ENCODE data around the gene GORASP2.

Gene GORASP2

DNA sequence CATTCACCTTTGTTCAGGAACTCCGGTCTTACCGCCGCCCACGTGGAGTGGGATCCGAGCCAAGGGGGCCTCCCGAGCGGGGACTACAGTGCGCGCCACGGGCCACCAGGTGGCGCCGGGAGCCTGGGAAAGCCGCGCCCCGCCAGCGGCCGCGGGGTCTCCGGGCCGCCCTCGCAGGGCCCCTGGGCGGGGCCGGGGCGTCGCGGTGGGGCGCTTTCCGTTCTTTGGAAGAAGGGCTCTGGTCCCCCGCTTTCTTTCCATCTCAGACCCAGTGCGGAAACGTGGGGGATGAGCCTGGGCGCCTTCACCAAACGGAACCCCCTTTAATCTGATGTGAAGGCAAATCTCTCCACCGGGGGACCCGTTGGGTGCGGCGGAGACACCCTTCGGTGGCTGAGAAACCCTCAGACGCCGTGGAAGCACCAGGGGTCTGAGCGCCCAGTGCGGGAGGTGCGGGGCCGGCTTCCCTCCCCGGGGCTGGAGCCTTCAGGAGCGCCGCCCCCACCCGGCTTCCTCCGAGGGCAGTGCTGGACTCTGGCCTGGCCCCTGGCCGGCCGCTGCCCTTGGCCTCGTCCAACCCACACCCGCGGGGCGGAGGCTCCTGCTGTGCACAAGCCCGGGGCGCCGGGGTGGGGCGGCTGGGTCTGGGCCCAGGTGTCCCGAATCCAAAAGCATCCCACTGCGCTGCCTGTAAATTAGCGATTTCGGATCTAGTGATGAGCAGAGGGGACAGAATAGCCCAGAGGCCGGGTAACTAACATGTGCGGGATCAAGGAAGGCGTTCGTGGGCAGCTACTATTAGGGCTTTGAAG, 44.6 kb downstream of the GORASP2 start:
- Histone ChIP-seq H3K27ac (ENCODE audit: low read depth, low read length) (no peak overlapping the region), H3K36me3 (ENCODE audit: control insufficient read depth, low read length) (peaks cover 4% of the 10 kb centered on the region; the same call in 1 of the 2 replicates), H3K4me1 (ENCODE audit: control insufficient read depth, low read length) (peaks cover 15% of the 10 kb centered on the region), H3K4me3 (ENCODE audit: low read length) (peak overlapping the region; percentile 79), H4K20me1 (ENCODE audit: control insufficient read depth, insufficient read depth, low read depth, low read length) (no peaks in the 10 kb centered on the region), H3F3A (ENCODE audit: control insufficient read depth, insufficient read depth) (peaks cover 7% of the 10 kb centered on the region), H3K9me2 (replicated peaks; ENCODE audit: control insufficient read depth, low read length) (no peaks in the 10 kb centered on the region), H3K9me3 (ENCODE audit: control insufficient read depth, insufficient read depth, low read length) (no peaks in the 10 kb centered on the region), H3K79me2 (ENCODE audit: control insufficient read depth, low read length) (no peaks in the 10 kb centered on the region), H3K27me3 (ENCODE audit: control insufficient read depth, low read length) (peaks cover 14% of the 10 kb centered on the region), H3K4me2 (ENCODE audit: low read length) (peak overlapping the region; percentile 90)
- TF ChIP-seq EZH2phosphoT487 (IDR thresholded peaks at IDR 0.05; ENCODE audit: borderline replicate concordance, low read length) (no peak), CTCF (IDR thresholded peaks at IDR 0.05; ENCODE audit: low read depth, low read length, poor library complexity, severe bottlenecking) (peak; percentile 95)

GRCh38 chr2:170974304-170974993, 45.4 kb downstream of the GORASP2 start:
- peaks cover 15% of the 10 kb centered on the region for H3K4me1 ChIP-seq (ENCODE audit: control insufficient read depth, low read length)

DNA sequence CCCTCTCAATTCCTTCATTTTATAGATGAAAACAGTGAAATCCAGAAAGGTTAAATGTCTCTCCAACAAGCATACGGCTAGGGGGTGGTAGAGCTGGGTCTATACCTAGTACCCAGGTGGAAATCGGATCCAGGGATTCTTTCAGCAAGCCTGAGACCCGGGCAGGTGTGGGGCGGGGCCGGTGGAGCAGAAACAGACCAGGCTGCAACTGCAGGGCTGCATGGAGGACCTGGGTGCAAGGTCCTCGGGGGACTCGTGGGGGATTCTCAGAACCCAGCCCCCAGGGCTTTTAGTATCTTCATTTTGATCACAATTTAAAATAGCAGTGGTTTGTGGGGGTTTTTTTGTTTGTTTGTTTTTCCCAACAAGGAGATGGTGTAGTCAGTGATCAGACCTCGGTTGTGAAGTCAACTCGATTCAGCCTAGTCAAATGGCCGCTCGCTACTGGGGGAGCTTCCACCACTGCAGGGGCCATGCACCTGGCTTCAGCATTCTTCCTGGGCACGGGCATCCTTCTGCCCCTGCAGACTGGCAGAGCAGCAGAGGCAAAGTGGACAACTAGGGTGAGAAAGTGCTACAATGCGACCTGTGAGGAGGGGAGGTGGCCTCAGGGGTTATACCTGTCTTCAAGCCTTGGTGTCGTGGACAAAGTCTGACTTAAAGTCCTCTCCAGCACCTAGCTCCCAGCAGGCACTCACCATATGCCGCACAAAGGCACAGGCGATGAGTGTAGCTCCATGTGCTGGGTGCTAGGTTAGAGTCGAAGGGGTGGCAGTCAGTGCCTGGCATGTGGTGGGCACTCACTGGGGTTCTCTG, 46.3 kb downstream of the GORASP2 start:
- no peak overlapping the region for H3K4me3 ChIP-seq (ENCODE audit: low read length)
- TF ChIP-seq EZH2phosphoT487 (IDR thresholded peaks at IDR 0.05; ENCODE audit: borderline replicate concordance, low read length): no peak
- TF ChIP-seq CTCF (IDR thresholded peaks at IDR 0.05; ENCODE audit: low read depth, low read length, poor library complexity, severe bottlenecking): no peak
- peaks cover 15% of the 10 kb centered on the region for H3K4me1 ChIP-seq (ENCODE audit: control insufficient read depth, low read length)
- H3K36me3 ChIP-seq (ENCODE audit: control insufficient read depth, low read length): no peaks in the 10 kb centered on the region
- H3K27me3 ChIP-seq (ENCODE audit: control insufficient read depth, low read length): peaks cover 14% of the 10 kb centered on the region
- H3K4me2 ChIP-seq (ENCODE audit: low read length): no peak overlapping the region
- H3F3A ChIP-seq (ENCODE audit: control insufficient read depth, insufficient read depth): peaks cover 7% of the 10 kb centered on the region
- no peaks in the 10 kb centered on the region for H3K9me3 ChIP-seq (ENCODE audit: control insufficient read depth, insufficient read depth, low read length)
- no peak overlapping the region for H3K27ac ChIP-seq (ENCODE audit: low read depth, low read length)
- no peaks in the 10 kb centered on the region for H3K79me2 ChIP-seq (ENCODE audit: control insufficient read depth, low read length)
- no peaks in the 10 kb centered on the region for H4K20me1 ChIP-seq (ENCODE audit: control insufficient read depth, insufficient read depth, low read depth, low read length)
- no peaks in the 10 kb centered on the region for H3K9me2 ChIP-seq (replicated peaks; ENCODE audit: control insufficient read depth, low read length)

More at GRCh38 chr2:170974304-170974993, 45.4 kb downstream of the GORASP2 start:
- Histone ChIP-seq H3K79me2 (ENCODE audit: control insufficient read depth, low read length) (no peaks in the 10 kb centered on the region), H3K36me3 (ENCODE audit: control insufficient read depth, low read length) (no peaks in the 10 kb centered on the region), H3K27me3 (ENCODE audit: control insufficient read depth, low read length) (peaks cover 14% of the 10 kb centered on the region), H4K20me1 (ENCODE audit: control insufficient read depth, insufficient read depth, low read depth, low read length) (no peaks in the 10 kb centered on the region), H3K4me2 (ENCODE audit: low read length) (peak overlapping the region; percentile 90), H3K27ac (ENCODE audit: low read depth, low read length) (no peak overlapping the region), H3F3A (ENCODE audit: control insufficient read depth, insufficient read depth) (peaks cover 7% of the 10 kb centered on the region), H3K9me2 (replicated peaks; ENCODE audit: control insufficient read depth, low read length) (no peaks in the 10 kb centered on the region), H3K9me3 (ENCODE audit: control insufficient read depth, insufficient read depth, low read length) (no peaks in the 10 kb centered on the region), H3K4me3 (ENCODE audit: low read length) (peak overlapping the region; percentile 79)
- TF ChIP-seq CTCF (IDR thresholded peaks at IDR 0.05; ENCODE audit: low read depth, low read length, poor library complexity, severe bottlenecking) (no peak), EZH2phosphoT487 (IDR thresholded peaks at IDR 0.05; ENCODE audit: borderline replicate concordance, low read length) (no peak)

All from DOHH2 (cell line).